Measurements from ENCODE around the gene ERC2.

The ERC2 gene

DNA sequence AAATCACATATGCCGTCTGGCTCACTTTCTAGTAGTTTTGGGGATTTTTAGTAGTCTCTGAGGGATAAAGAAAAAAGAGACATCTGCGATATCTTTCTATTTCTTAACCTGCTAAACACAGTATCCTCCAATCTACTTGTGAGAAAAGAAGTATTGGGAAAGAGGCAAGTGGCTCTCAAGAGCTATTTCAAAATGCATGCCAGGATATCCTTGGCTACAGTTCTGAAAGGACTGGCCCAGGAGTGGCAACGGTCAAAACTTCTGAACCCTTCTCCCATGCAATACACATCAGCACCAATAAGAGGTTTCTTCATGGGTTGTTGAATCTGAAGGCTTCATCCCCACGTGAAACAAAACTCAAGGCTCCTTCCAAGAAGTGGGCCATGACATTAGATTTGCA lies 777.1 kb downstream of the ERC2 start:
- no peak for DNase-seq

DNA sequence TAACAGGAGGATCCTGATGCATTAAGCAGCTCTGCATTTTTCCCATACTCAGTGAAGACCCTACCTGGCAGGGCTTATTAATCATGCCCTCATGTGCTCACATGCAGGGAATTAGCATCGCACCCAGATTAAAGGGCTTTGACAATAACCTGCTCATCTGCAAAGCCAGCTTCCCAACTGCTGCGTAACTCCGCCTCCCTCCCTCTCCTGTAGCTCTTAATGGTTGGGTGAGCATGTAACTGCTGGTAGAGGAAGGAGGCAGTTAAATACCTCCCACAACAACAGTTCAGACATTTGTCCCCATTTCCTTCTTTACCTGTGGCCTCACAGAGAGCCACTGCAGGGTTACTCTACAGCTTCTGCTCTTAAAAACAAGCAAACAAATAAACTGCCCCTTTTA lies 777.5 kb downstream of the ERC2 start:
- DNase-seq, result no peak

DNA sequence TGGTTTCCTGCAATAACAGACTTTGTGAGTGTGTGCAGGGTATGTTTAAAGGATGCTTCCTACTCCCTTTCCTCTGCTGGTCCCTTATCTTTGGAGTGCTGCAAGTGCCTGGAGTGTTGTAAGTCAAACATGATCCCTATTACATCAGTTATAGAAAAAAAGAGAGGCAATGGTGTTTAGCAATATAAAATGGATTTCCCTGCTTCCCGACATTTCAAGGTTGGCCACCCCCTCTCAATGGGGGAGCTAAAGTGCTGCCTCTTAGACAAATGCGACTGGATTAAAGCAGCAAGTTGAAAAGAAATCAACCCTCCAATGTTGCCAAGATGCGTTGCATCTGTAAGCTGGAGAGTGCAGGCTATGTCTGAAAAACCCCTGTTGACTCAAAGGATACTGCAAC lies 778.1 kb downstream of the ERC2 start:
- no peak for DNase-seq

DNA sequence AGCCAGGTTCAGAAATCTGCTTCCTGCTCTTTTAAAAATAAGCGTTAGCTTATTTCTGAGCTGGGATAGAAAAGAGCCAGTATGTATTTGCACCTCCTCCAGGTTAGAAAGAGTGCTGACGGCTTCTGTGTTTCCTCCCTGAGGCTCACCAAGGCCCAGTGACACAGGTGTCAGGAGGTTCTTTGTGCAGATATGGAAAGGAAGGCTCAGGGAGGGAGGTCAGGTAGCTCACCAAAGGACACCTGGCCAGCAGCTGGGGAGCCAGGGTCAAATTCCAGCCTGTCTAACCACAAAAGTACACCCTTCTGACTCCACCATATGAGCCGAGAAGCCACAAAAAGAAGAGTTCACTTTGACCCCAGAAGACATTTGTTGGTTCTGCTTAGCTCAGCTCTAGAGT lies 780.1 kb downstream of the ERC2 start:
- DNase-seq, result no peak

DNA sequence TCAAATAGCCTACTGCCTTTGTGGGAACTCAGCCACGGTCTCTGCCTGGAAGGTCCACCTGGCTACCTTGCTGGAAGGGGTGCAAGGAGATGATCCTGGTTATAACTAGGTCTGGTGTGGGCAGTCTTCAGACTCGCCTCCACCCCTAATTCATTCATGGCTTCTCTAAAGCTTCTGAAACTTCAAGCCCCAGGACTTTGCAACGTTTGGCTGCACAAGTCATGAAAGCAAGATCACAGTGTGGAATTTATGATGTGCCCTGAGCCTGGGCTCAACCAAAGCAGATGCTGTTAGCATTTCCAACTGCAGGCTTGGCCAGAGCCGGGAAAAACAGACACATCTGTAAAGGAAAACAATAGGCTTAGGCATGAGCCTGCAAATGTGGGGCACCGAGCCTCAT lies 780.7 kb downstream of the ERC2 start:
- DNase-seq, result no peak

DNA sequence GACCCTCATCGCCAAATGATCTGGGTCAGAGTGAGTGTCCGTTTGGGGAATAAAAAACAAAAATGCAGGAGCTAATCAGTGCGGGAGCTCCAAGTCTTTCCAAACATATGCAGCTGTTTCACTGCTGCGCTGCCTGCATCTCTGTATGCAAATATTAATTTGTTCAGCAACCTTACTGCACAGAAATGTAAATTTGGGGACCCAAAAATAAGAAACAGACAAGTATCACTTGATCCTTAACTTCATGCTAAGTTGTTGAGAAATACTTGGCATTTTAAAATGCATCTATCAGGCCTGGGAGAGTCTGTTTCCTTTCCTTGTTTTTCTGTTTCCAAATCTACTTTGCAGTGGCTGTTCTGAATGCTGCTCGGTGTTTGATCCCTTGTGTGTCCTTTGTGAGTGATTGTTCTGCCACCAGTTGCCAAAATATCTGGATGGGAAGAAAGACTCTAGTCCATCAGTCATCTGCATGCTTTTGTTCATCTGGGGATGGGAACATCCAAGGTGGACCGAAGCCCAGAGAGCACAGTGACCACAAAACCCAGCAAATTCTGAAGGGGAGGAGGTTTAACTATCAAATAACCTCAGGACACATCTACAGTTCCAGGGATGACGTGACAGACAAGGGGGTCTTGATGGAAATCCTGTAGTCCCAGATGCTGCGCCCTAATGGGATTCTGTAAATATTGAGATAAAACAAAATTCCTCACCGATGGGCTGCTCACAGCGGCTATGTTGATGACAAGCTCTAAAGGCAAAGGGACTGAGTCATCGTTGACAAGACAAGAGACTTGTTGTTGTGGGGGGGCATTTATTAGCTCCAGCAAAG lies 781.6 kb downstream of the ERC2 start:
- DNase-seq, result no peak

DNA sequence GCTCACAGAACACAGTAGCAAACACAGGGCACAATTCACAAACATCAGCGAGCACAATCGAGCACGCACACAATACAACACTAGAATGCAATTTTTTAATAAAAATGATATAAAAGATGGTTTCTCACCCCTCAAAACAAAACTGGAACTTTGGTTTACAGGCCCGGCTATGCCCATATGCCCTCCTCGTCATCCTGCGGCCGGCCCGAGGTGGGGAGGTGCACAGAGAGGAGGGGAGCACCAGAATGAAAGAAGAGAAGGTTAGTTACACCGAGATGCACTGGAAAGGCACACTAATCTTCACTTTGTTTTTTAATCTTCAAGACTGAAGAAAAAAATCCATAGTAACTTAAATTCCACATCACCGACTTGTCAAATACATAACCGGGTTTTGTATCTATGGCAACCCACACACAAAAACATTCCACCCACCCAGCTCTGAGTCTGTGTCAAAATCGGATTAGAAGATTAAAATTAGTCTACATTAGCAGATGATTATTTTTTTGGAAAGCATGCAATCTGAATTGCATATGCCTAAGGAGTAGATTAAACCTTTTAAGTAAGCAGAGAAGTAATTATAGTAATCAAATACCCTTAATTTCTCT lies 784.5 kb downstream of the ERC2 start:
- DNase-seq, result no peak

DNA sequence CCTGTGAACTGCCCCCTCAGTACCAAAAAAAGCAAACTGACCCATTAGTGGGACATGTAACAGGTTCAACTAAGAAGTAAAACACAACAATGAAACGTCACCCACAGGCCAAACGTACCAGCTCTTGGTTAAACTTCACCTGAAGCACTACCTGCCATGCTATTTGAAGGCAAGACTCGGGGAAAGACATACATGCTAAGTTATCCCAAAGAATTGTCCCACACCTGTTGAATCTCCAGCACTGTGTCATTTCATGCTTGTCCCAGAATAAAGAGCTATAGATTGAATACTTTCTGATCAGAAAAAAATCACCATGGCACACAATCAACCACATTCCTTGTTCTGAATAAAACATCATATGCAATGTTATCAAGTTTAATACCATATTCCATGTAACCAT lies 785.8 kb downstream of the ERC2 start:
- no peak for DNase-seq

DNA sequence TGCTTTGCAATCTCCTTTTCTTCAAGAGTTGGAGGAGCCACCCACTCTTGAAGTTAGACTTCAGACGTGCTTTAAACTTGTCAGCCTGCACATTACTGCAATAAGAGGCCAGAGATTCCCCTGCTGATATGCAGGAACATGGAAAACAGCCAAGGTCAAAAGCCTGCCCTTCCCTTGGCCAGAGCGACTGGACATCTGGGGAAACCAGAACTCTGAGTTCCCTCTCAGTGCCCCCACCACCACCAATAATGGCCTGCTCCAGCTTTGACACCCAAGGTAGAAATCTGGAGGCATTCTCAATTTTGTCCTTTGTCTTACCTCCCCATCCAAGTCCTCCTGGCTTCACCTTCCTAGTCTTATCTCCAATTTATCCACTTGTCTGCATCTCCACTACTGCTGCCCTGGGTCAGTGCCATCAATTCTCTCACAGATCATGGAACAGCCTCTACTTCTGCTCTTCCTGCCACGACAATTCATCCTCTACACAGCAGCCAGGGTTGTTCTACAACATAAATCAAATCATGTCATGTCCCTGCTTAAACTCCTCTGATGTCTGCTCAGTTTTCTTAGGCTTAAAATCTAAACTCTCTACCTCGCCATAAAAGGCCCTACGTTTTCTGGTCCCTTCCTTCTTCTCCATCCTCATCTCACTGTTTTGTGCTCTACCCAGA lies 789.6 kb downstream of the ERC2 start:
- DNase-seq, result no peak

DNA sequence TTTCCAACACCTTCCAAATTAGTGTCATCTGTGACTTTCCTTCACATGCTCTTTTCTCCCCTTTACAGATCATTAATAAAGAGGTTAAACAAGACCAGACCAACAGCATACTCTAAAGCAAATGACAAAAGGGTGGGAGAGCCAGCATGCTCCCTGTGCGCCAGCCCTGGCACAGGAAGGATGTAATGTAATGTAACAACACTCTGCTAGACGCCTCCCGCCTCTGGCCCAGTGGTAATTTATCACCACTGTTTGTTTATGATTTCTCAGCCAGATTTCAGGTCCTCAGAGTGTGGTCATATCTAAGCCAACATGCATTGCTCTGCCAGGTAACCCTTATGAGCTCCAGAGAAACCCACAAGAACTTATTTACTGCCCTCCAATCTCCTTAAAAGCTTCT lies 791.6 kb downstream of the ERC2 start:
- no peak for DNase-seq

DNA sequence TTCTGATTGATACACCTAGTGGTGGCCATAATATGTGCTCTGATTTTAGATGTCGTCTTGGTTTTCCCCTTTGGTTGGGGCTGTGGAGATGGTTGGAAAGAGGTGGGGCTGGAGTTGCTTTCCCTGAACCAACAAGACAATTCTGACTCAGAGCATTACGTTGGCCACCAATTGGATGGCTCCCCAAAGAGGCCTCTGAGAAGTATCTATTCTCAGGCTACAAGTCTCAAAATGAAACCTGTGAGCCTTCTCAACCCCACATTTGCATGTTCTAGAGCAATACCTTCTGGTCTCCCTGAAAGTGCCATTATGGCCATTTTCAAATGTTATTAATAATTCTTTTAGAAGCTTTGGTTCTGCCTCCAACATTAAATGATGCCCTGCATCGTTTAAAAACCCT lies 792.8 kb downstream of the ERC2 start:
- DNase-seq, result no peak

DNA sequence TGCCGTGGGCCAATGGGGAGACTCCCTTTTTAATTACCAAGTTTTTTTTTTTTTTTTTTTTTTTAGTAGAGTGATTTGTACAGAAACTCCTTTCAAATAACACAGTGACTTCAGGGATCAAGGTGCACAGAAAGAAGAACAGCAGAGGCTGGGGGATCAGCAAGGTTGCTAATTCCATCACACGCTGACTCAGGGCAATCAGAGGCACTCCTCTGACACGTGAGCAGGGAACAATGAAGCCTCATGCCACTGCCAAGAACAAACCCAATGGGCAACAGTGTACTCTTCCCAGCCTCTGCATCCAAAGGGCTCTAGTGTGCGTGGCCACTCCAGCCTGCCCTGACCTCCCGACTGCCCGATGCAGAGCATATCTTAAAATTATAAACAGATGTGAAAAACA lies 794.5 kb downstream of the ERC2 start:
- DNase-seq, result no peak

DNA sequence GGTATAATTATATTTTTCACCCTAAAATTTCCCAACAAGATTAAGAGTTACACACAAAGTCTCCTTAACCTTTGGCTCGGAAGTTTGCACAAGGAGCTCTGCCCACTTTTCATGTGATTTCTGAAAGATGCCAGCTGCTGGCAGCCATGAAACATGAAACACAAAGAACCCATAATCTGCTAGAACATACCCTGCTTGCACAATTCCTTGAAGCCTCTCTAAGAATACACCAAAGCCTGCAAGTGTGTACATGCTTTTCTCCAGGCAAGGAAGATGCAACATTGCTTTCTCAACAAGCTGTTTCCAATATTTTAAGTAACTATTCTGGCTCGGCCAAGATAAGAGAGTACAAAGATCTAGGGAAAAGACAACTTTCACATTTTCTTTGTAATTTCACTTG lies 799.1 kb downstream of the ERC2 start:
- no peak for DNase-seq

DNA sequence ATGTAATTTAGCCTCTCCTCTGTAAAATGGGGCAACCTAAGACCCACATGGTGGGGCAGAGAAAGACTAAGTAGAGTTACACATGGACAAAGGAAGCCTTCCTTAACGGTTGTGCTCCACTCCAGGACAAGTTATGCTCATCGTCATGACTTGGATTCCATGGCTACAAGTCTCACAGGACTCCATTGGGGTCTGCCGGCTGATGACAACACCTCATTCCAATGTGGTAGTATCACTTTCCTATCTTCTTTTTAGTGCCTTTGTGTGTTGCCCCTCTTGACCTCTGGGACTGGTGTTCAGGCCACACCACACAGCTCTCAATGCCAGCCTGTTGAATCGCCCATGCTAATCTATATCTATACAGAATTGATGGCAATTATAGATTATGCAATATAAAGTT lies 799.9 kb downstream of the ERC2 start:
- no peak for DNase-seq

DNA sequence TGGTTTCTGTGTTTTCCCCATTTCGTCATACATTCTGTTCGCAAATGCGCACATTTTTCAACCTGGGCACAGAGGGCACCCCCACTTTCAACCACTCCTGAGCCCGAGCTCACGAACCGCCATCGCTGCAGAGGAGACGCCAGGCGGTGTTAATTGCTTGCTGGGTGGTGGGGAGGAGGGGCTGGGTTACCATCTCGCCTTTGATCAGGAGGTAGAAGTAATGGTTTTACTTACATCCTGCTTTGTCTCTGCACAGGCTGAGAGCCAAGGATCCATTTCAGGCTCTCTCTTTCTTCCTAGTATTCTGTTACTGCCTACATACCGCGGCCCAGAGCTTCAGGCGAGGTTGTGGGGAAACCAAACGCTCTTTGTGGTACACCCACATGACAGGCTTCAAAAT lies 803.9 kb downstream of the ERC2 start:
- DNase-seq, result peak in 1 of 5 donors; percentile 4

DNA sequence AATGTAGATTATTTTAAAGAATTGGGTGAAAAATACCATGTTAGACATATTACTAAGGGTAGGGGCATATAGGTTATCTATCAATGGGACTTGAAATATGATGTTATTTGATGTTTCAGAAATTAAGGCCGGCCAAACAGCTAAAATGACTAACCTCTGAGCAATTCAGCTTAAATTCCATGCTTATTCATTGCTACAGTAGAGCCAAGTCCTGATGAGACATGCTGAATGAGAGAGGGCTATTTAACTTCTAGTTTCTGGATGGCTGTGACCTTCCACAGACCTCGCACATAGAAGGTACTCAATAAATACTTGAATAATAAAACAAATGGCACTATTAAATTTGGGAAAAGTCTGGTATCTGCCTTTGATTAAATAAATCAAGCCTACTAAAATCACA lies 805.6 kb downstream of the ERC2 start:
- DNase-seq, result no peak

DNA sequence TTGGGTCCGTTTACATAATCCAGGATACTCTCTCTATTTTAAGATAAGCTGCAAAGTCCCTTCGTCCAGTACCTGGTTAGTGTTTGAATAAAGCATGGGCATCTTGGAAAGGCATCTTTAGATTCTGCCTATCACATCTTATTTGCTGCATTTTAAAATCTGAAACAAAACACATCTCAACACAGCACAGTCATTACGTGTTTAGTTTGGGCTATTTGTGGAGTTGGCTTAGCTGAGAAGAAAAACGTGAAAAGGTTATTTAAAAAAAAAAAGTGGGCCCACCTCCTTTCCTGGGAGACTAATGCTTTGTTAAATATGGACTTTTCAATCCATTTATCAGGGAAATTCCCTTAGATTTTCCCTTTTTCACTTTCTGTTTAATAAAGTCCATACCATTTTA lies 806.7 kb downstream of the ERC2 start:
- DNase-seq, result no peak

DNA sequence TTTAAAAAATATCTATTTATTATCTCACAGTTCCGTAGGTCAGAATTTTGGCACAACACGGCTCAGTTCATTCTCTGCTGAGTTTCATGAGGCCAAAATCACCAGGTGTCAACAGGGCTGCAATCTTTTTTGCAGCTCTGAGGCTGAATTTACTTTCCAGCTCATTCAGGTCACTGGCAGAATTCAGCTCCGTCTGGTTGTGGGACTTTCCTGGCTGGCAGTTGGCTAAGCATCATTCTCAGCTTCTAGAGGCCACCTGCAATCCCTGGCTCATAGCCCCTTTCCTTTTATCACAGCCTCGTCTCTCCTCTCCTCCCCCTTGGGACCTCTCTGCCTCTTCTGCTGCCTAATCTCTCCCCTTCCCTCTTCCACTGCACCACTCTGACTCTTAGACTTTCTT lies 807.1 kb downstream of the ERC2 start:
- no peak for DNase-seq

DNA sequence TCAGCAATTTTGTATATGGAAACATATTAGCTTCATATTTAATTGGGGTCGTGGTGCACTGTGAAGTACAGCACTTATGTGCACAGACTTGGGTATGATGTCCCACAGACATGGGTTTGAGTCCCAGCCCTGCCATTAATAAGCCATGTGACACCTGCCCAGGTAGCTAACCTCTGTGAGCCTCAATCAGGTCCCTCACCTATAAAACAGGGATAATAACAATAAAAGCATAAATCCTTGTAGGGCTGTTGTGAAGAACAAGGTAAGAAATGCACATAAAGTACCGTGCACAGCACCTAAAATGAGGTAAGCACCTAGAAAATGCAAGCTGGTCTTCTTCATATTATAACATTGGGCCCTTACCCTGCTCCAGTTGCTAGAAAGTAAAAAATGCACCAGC lies 807.6 kb downstream of the ERC2 start:
- DNase-seq, result no peak

DNA sequence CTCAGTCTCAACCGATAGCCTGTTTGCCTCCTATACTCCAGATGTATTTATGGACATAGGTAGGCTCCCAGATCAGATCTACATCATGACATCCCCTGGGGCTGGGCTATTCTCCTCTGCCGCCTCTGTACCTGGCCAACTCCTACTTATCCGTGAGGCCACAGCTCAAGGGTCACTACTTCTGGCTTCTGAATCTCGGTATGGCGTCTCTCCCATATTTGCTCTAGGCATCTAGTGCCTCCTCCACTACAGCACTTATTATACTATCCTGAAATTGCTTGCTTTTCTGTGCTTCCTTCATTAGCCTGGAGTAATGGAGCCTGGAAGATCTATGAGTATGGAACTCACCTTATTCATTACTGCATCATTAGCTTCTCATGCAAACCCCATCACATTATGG lies 808.6 kb downstream of the ERC2 start:
- no peak for DNase-seq

DNA sequence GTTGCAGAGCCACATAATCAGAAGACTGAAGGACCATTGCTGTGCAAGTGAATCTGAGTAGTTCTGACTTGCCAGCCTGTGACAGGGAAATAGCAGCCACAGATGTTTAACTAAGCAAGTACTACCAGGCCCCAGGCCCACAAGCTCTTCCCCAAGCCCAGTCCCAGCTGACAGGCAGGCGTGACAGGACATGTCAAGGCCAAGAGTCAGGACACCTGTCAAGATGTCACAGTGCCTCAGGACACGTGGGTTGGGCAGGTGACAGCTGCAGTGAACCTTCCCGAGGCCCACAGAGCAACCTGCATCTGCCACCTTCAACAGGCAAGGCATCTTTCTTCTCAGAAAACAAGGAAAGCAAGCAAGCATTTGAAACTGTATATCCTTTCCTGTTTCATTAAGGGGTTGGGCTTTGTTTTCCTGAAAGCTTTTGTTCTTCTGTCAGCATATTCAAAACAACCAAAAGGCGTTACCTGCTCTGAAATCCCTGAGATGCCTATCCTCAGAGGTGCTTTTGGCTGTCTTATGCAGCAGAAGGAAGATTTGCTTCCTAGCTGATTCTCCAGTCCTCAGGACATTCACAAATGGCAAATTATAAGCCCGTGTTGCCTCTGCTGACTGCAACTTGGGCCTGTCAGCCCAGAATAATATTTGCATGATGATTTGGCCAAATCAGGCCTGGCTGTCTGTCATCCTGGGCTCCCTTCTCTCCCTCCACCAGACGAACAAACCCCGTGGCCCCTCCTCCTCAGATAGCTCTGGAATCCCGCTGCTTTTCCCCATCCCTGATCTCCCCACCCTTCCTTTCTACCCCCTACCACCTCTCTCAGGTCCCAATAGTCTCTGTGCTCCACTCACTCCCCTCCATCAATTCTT lies 809.3 kb downstream of the ERC2 start:
- DNase-seq, result no peak

DNA sequence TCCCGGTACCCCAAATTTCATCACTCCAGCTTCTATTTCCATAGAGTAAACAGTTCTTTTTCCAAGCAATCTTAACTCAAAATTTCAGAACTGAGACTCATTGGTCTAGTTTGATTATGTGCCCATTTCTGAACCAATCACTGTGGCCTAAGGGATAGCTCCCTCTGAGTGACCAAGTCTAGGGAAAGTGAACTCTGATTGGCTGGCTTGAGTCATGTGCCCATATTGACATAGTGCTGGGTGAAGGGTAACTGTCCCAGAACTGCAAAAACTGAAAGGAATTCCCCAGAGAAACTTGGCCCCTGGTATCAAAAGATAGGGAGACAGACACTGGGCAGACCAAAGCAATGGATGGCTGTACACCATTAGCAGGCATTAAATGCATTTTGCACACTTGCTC lies 810.0 kb downstream of the ERC2 start:
- no peak for DNase-seq

DNA sequence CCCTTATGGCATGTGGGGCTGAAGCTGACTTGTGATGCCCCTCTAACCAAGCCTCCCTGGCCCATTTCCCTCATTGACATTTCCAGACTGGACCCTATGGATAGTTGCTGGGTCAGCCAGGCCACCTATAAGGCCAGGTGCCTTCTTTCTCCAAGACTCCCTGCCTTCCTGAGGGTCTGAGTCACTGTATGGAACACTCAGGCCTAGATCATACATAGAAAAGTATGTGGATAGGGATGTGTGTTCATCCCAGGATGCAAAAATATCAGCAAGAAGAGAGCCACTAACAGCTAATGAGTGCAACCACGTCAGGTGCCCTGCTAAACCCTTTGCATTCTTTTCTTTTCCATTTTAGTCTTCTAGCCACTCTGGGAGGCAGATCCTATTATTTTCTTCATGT lies 812.7 kb downstream of the ERC2 start:
- DNase-seq, result no peak

All from T-helper 1 cell (primary cell).